Measurements from ENCODE around the gene PAEP.

Gene PAEP

DNA sequence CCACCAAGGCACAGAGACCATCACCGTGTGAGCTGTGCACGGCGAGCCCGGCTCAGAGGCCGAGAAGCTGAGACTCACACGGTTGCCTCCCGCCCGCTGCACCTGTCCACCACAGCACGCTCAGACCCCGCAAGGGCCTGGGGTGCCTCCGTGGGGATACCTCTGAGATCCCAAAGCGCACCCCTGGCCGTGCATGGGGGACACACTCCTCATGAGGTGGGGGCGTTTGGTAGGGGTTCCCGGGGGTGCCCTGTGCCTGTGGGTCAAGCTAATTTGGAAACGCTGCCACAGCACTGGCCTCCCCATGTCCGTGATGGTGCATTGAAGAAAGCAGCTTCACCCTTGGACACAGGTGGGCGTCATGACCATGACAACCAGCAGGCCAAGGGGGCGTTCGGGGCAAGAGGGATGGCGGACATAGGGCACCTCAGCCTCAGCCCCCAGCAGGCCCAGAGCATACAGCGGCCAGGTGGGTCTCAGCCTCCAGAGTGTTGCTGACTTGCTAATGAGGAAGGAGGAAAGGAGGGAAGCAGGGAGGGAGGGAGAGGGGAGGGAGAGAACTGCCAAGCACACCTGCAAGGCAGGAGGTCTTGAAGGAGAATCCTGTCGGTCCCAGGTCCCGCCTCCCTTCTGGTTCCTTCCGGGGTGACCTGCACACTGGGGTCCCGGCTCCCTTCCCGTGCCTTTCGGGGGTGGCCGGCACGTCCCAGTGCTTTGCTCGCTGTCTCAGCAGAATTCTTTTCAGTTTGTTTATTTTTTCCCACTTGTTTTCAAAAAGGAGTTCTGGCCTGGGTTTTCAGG is 43.1 kb downstream of the PAEP start:
- DNase-seq: peak; percentile 4

- DNase-seq: peak; percentile 2
Measured at GRCh38 chr9:135605238-135605781, 43.8 kb downstream of the PAEP start.

DNA sequence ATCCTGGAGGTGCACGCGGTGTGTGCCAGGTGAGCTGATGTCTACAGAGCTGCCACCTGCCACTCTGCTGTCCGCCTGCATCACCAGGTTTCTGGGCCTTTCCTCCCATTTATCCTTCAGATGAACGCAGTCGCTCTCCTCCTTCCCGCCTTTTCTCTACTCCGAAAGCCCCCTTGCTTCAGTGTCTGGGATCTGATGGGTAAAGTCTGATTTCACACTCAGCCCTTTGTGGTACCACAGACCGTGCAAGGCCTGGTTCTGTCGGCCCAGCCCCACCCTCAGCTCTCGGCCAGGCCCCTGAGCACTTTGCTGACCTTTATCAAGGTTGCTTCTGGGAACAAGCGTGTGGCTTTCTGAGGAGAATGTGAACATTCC is 45.3 kb downstream of the PAEP start:
- no peak for DNase-seq

- no peak for DNase-seq
Measured at GRCh38 chr9:135607401-135608293, 46.1 kb downstream of the PAEP start.

GRCh38 chr9:135608294-135608998 is 46.9 kb downstream of the PAEP start:
- DNase-seq: no peak

- DNase-seq: no peak
Measured at GRCh38 chr9:135608999-135609317, 47.4 kb downstream of the PAEP start.

DNA sequence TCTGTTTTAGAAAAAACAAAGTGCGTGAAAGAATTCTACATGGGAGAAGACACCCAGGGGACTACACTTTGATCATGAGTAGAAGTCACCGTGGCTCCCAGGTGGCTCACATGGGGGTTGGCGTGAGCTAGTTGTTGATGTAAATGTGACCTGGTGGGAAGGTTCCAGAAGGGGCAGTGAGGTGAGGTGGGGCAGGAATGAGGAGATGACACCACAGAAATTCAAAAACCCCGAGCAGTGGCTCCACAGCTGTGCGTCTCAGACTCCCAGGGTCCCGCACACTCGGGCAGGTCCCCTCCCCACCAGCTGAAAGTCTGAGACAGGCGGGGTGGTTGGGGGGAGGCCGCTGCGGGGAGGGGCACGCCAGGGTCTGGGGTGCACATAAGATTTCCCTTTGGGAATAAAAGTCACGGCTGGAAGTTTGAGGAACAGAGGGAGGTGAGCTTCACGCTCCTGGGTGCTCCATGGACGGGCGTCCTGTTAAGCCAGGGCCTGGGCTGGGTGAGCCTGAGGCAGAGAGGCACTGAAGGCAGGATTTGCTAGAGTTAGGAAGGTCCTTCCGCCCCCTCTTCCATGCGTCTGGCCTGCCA is 47.9 kb downstream of the PAEP start:
- no peak for DNase-seq

- no peak for DNase-seq
Measured at GRCh38 chr9:135610290-135611141, 49.0 kb downstream of the PAEP start.

DNA sequence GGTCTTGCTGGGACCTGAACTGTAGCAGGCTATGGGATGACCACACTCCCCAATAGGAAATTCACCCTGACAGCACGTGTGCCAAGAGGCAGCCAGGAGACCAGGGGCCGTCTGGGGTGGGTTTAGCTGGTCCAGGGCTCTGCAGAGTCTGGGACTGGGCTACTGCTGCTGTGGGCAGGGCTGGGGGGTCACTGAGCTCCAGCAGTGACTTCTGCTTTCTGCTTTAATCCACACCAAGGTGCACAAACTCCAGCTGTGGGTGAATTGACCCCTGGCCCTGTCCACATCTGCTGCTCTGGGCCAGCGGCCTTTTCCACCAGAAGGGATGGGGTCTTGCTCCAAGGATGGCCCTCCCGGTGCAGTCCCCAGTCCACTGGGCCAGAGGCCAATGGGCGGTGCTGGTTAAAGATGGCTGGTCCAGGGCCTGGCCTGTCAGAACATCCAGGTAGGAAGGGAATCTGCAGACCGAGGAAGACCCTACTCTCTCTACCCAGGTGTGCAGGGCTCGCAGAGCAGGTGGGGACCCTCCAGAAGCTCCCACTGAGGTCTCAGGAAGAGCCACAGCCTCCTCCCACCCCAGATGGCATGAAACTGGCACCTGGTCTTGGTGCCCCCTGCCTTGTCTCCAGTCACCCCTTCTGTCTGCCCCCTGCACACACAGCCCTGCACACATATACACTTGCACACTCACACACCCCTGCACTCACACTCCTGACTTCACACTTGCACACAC is 49.8 kb downstream of the PAEP start:
- no peak for DNase-seq

- DNase-seq: no peak
Measured at GRCh38 chr9:135611875-135612209, 50.3 kb downstream of the PAEP start.

DNA sequence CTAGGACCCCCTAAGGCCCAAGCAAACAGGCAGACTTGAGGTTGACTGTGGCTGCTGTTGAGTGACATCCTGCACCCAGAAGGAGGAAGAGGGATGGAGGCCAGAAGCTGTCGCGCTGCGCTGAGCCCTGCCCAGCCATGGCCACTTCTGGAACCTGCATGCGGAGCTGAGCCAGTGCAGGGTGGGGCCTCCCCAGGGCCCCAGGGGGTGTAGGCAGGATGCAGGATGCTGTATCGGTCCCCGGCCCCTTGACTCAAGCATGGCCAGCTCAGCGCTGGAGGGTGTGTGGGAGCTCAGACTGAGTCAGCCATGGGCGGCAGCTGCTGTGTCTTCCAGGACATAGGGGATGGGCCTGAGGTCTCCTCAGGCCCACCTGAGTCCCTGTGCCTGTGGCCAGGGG is 50.9 kb downstream of the PAEP start:
- no peak for DNase-seq

DNA sequence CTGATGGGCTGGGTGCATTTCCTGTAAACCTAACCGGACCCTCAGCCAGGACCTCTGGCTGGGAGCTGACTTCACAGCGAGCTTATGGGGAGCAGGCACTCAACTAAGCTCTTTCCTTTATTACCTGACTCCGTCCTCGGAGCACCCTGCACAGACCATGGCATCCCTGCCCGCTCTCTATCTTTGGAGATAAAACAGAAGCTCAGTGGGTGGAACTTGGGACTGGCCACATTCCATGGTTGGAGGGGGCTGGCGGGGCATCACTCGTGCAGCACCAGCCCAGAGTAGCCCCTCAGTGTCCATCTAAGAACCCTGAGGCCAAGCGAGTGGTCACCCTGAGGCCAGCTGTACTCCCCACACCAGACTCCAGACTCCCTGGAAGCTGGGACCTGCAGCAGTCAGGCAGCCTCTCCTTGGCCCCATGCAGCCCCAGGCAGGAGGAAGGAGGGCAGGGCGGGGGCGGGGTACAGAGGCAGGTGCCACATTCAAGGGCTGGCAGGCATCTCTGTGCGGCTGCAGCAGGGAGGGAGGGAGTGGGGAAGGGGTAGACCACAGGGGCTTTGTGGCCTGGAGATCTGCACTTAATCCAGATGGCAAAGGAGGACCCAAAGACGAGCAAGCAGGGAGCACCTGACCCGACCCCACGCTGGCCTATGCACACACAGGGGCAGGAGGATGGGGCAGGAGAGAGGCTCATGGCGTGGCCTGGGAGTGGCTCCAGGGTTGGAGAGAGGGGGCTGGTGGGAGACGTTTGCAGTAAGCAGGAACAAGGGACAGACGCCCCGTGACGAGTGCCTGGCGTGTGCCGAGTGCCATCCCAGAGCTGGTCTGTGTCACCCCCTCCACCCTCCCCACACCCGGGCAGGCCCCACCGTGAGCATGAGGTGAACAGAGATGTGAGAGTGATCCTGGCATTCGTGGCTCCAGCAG is 51.7 kb downstream of the PAEP start:
- DNase-seq: no peak

- no peak for DNase-seq
Measured at GRCh38 chr9:135613946-135614805, 52.6 kb downstream of the PAEP start.

- no peak for DNase-seq
Measured at GRCh38 chr9:135614821-135615665, 53.5 kb downstream of the PAEP start.

DNA sequence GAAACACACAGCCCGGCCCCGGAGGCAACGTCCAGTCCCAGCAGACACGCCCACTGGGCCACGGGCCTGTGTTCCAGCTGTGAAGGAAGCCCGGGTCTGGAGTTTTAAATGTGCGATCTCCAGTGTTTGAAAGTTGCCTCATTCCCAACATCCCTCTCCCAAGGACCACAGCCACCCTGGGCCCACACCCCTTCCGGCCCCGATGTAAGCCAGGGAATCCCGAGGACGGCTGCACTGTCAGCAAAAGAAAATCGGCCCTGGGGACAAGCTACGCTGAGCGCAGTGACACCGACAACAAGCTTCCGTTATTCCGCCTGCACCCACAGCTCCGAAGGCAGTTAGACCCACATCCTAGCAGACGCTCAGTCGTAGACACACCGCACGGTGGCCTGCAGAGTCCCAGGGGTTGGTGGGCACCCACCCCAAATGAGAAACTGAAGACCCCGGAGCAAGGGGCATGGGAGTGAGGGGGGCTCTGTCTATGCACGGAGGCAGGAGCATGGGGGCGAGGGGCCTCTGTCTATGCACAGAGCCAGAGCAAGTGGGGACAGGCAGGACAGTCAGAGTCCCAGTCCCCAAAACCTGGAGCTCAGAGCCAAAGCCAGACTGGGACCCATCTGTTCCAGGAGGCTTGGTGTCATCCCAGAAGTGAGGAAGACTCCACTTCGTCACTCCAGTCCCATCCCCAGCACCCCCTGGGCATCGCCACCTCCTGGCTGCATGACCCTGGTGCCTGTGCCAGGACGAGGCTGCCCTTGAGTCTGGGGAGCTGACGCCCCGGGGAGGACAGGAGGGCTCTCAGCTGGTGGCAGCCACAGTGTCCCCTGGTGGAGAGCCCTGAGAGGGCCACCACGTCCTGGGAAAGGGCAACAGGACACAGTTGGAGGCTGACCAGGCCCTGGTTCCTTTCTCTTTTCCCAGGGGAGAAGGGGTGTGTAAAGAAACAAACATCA is 54.4 kb downstream of the PAEP start:
- no peak for DNase-seq

Data from activated CD4-positive, alpha-beta T cell treated with anti-CD3 and anti-CD28 coated beads for 1 hour (primary cell).